LNCAP (cell line): ENCODE data around the gene POLR2E.

Experiments
- CTCF ChIP-seq: fragments of 450-650 bp; IDR thresholded peaks from 2 replicates; pipeline ENCODE4 v1.5.1; 2017; ENCODE audit warnings: mild to moderate bottlenecking

POLR2E gene

GRCh38 chr19:1053176-1054101, 41.7 kb downstream of the POLR2E start:
- no peak for TF ChIP-seq CTCF

GRCh38 chr19:1052349-1052975, 42.7 kb downstream of the POLR2E start:
- no peak for TF ChIP-seq CTCF

GRCh38 chr19:1051791-1052190, 43.4 kb downstream of the POLR2E start:
- no peak for TF ChIP-seq CTCF

GRCh38 chr19:1050989-1051788, 44.0 kb downstream of the POLR2E start:
- no peak for TF ChIP-seq CTCF

- no peak for TF ChIP-seq CTCF
These were observed 45.4 kb downstream of the POLR2E start for GRCh38 chr19:1049800-1050199.

GRCh38 chr19:1049106-1049505, 46.1 kb downstream of the POLR2E start:
- TF ChIP-seq CTCF: no peak

GRCh38 chr19:1047696-1048147, 47.5 kb downstream of the POLR2E start:
- no peak for TF ChIP-seq CTCF
